ENCODE measurements around the gene GSTA1. TPM values are rescaled to one million over a fixed set of nuclear protein-coding genes. Genes with fewer than 3 reads are reported as not detected.
"Not testable (repeated sequence)": the region's sequence is repeated elsewhere in the genome, so short reads cannot be mapped to it uniquely, and the experiment has no call there.

Gene GSTA1
- total RNA-seq, 1 experiment from 2014 or later, result not detected

- no TSS peak for BruUV-seq (replicated peaks)
- no peaks in the 10 kb centered on the region for H3K4me1 Mint-ChIP-seq (ENCODE audit: low read depth, unreplicated experiment)
- H3K9me3 Mint-ChIP-seq (ENCODE audit: low read depth, unreplicated experiment), result no peaks in the 10 kb centered on the region
- TF ChIP-seq CTCF (IDR thresholded peaks at IDR 0.05; ENCODE audit: unreplicated experiment), result no peak
- CTCF ChIA-PET, result interaction anchor here (0.6 kb wide), 1 partner anchor 248 kb away, joined by 4 read pairs; no protein-coding TSS in a partner anchor
- no peak within 1 kb of the TSS for H3K4me3 Mint-ChIP-seq (ENCODE audit: low read depth, unreplicated experiment)
- peaks cover 36% of the 10 kb centered on the region for H3K27me3 Mint-ChIP-seq (ENCODE audit: unreplicated experiment)
- no peaks in the 10 kb centered on the region for H3K36me3 Mint-ChIP-seq (ENCODE audit: insufficient read depth, unreplicated experiment)
- intact Hi-C loops (cut with micrococcal nuclease; ENCODE audit: unreplicated experiment), result no loop called here
- no peak within 1 kb of the TSS for H3K27ac Mint-ChIP-seq (ENCODE audit: unreplicated experiment)
- no peak for DNase-seq
Measured at GRCh38 chr6:52840763-52841585, 37.4 kb upstream of the GSTA1 start, which contains the start of gene GSTA5. Gene GSTA5, minus strand, starts transcription at chr6:52840813.

- CTCF ChIA-PET, result no interaction called here
- intact Hi-C loops (cut with micrococcal nuclease; ENCODE audit: unreplicated experiment), result no loop called here
- Mint-ChIP-seq H3K36me3 (ENCODE audit: insufficient read depth, unreplicated experiment) (no peaks in the 10 kb centered on the region), H3K9me3 (ENCODE audit: low read depth, unreplicated experiment) (no peaks in the 10 kb centered on the region), H3K4me3 (ENCODE audit: low read depth, unreplicated experiment) (peak overlapping the region; percentile 43), H3K4me1 (ENCODE audit: low read depth, unreplicated experiment) (no peaks in the 10 kb centered on the region), H3K27ac (ENCODE audit: unreplicated experiment) (no peak overlapping the region), H3K27me3 (ENCODE audit: unreplicated experiment) (peaks cover 38% of the 10 kb centered on the region)
- BruUV-seq (replicated peaks), result no TSS peak
- peak; percentile 69 for TF ChIP-seq CTCF (IDR thresholded peaks at IDR 0.05; ENCODE audit: unreplicated experiment)
- peak; percentile 73 for DNase-seq
Measured at GRCh38 chr6:52839124-52840055, 35.8 kb upstream of the GSTA1 start.

- Mint-ChIP-seq H3K27me3 (ENCODE audit: unreplicated experiment) (peaks cover 80% of the 10 kb centered on the region), H3K9me3 (ENCODE audit: low read depth, unreplicated experiment) (no peaks in the 10 kb centered on the region), H3K27ac (ENCODE audit: unreplicated experiment) (no peak overlapping the region), H3K4me3 (ENCODE audit: low read depth, unreplicated experiment) (no peak overlapping the region), H3K4me1 (ENCODE audit: low read depth, unreplicated experiment) (no peaks in the 10 kb centered on the region), H3K36me3 (ENCODE audit: insufficient read depth, unreplicated experiment) (no peaks in the 10 kb centered on the region)
- no peak for DNase-seq
- intact Hi-C loops (cut with micrococcal nuclease; ENCODE audit: unreplicated experiment), result no loop called here
- no TSS peak for BruUV-seq (replicated peaks)
- CTCF ChIA-PET, result no interaction called here
- TF ChIP-seq CTCF (IDR thresholded peaks at IDR 0.05; ENCODE audit: unreplicated experiment), result no peak
Measured at GRCh38 chr6:52834481-52834880, 30.9 kb upstream of the GSTA1 start.

GRCh38 chr6:52830869-52831268, 27.3 kb upstream of the GSTA1 start:
- CTCF ChIA-PET; DNase-seq; H3K4me3 Mint-ChIP-seq (ENCODE audit: low read depth, unreplicated experiment); H3K9me3 Mint-ChIP-seq (ENCODE audit: low read depth, unreplicated experiment); BruUV-seq (replicated peaks); H3K36me3 Mint-ChIP-seq (ENCODE audit: insufficient read depth, unreplicated experiment); intact Hi-C loops (cut with micrococcal nuclease; ENCODE audit: unreplicated experiment); H3K4me1 Mint-ChIP-seq (ENCODE audit: low read depth, unreplicated experiment); H3K27ac Mint-ChIP-seq (ENCODE audit: unreplicated experiment): not testable (repeated sequence)
- peaks cover 63% of the 10 kb centered on the region for H3K27me3 Mint-ChIP-seq (ENCODE audit: unreplicated experiment)

All from Calu3 (cell line).